Hepatocyte (in vitro differentiated cells): ENCODE measurements around the gene GLB1L2. TPM values are rescaled to one million over a fixed set of nuclear protein-coding genes. Genes with fewer than 3 reads are reported as not detected.

ENCODE experiments used
- DNase-seq: peaks from one replicate; pipeline ENCODE4 v3.0.0-alpha.2; 2016; ENCODE audit warnings: low spot score
- H2AFZ ChIP-seq: fragments of 200-600 bp; sonication (generic); 2 replicates; pipeline ENCODE4 v1.6.0; 2016; ENCODE audit warnings: antibody characterized with exemption, mild to moderate bottlenecking
- H3K27ac ChIP-seq: fragments of 200-600 bp; sonication (generic); 2 replicates; pipeline ENCODE4 v1.5.1; 2016; ENCODE audit warnings: mild to moderate bottlenecking
- H3K27me3 ChIP-seq: fragments of 200-600 bp; sonication (generic); 2 replicates; pipeline ENCODE4 v1.6.1; 2016
- H3K36me3 ChIP-seq: fragments of 200-600 bp; sonication (generic); replicated peaks from 2 replicates; pipeline ENCODE4 v1.5.1; 2016; ENCODE audit warnings: low read depth; ENCODE audit not compliant: insufficient read depth
- H3K4me1 ChIP-seq: fragments of 200-600 bp; sonication (generic); 2 replicates; pipeline ENCODE4 v1.5.1; 2016; ENCODE audit warnings: mild to moderate bottlenecking, moderate library complexity; ENCODE audit not compliant: insufficient read depth
- H3K4me2 ChIP-seq: fragments of 200-600 bp; sonication (generic); 2 replicates; pipeline ENCODE4 v1.6.0; 2016
- H3K4me3 ChIP-seq: fragments of 200-600 bp; sonication (generic); 2 replicates; pipeline ENCODE4 v1.5.1; 2016; ENCODE audit warnings: mild to moderate bottlenecking
- H3K79me2 ChIP-seq: fragments of 200-600 bp; sonication (generic); 2 replicates; pipeline ENCODE4 v1.6.0; 2017; ENCODE audit warnings: mild to moderate bottlenecking
- H3K9me2 ChIP-seq: fragments of 200-600 bp; sonication (generic); replicated peaks from 2 replicates; pipeline ENCODE4 v1.6.0; 2017; ENCODE audit warnings: mild to moderate bottlenecking; ENCODE audit not compliant: insufficient read depth
- H3K9me3 ChIP-seq: fragments of 200-600 bp; sonication (generic); 2 replicates; pipeline ENCODE4 v1.5.1; 2016; ENCODE audit warnings: low read depth, mild to moderate bottlenecking
- H4K20me1 ChIP-seq: fragments of 200-600 bp; sonication (generic); 2 replicates; pipeline ENCODE4 v1.6.0; 2016; ENCODE audit warnings: mild to moderate bottlenecking; ENCODE audit not compliant: insufficient read depth, poor library complexity, severe bottlenecking
- EZH2 ChIP-seq: fragments of 200-600 bp; sonication (generic); IDR thresholded peaks from 2 replicates; pipeline ENCODE4 v1.6.1; 2016; ENCODE audit warnings: antibody characterized with exemption, mild to moderate bottlenecking, borderline replicate concordance
- EZH2phosphoT487 ChIP-seq: fragments of 200-600 bp; sonication (generic); IDR thresholded peaks from one replicate; pipeline ENCODE4 v1.6.1; 2018; ENCODE audit warnings: antibody characterized with exemption, mild to moderate bottlenecking, low read depth, moderate library complexity; ENCODE audit not compliant: unreplicated experiment, severe bottlenecking
- WGBS: methylation state at CpG from one replicate; pipeline ENCODE4 v1.1.6; 2016; ENCODE audit warnings: low lambda C conversion rate; ENCODE audit errors: missing lambda C conversion rate; 5-methylcytosine and 5-hydroxymethylcytosine counted together
- polyA plus RNA-seq: library from polyadenylated mRNA; unstranded; fragments of >200 nt; fragmentation: Nextera tagmentation; extraction: Ambion mirVana; gene quantifications from 2 replicates; pipeline ENCODE4 v1.2.1, GENCODE V29; 2016
- total RNA-seq: library from RNA; depleted of rRNA; stranded (reverse); fragments of >200 nt; gene quantifications from 2 replicates; pipeline ENCODE4 v1.2.3, GENCODE V29; 2014
- TF ChIP-seq, protein P1 (sequence below): fragments of 200-600 bp; sonication (generic); IDR thresholded peaks from 2 replicates; pipeline ENCODE4 v1.5.1; 2016; ENCODE audit warnings: antibody characterized with exemption, mild to moderate bottlenecking; ENCODE audit not compliant: poor library complexity

Gene GLB1L2
- total and polyA plus RNA-seq, 2 experiments from 2014 or later = 3.3 to 3.7 TPM

DNA sequence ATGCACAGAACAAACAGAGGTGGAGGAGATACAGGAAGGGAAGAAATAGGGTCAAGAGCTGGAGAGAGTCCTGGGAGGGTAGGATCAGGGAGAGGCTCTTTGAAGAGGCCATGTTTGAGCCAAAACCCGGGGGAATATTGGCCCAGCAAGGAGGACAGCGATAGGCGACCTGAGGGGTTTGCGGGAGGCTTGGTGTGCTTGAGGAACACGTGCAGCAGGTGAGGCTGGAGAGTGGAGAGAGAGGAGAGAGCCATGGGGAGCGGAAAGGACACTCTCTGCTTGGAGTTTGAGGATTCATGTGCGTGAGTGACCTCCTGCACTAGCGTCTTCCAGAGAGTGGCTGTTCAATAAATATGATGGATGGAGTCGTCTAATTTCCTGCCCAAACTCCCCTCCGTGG lies 84.9 kb downstream of the GLB1L2 start:
- Histone ChIP-seq H3K4me2 (no peak overlapping the region), H2AFZ (no peak overlapping the region), H3K27ac (no peak overlapping the region), H4K20me1 (no peaks in the 10 kb centered on the region), H3K4me1 (no peaks in the 10 kb centered on the region), H3K79me2 (no peaks in the 10 kb centered on the region), H3K9me2 (no peaks in the 10 kb centered on the region), H3K36me3 (no peaks in the 10 kb centered on the region), H3K27me3 (peaks cover 44% of the 10 kb centered on the region), H3K4me3 (no peak overlapping the region), H3K9me3 (no peaks in the 10 kb centered on the region)
- TF ChIP-seq EZH2phosphoT487 = no peak
- DNase-seq = no peak
- WGBS = 78% methylated on average over 10 of the region's 10 CpGs

DNA sequence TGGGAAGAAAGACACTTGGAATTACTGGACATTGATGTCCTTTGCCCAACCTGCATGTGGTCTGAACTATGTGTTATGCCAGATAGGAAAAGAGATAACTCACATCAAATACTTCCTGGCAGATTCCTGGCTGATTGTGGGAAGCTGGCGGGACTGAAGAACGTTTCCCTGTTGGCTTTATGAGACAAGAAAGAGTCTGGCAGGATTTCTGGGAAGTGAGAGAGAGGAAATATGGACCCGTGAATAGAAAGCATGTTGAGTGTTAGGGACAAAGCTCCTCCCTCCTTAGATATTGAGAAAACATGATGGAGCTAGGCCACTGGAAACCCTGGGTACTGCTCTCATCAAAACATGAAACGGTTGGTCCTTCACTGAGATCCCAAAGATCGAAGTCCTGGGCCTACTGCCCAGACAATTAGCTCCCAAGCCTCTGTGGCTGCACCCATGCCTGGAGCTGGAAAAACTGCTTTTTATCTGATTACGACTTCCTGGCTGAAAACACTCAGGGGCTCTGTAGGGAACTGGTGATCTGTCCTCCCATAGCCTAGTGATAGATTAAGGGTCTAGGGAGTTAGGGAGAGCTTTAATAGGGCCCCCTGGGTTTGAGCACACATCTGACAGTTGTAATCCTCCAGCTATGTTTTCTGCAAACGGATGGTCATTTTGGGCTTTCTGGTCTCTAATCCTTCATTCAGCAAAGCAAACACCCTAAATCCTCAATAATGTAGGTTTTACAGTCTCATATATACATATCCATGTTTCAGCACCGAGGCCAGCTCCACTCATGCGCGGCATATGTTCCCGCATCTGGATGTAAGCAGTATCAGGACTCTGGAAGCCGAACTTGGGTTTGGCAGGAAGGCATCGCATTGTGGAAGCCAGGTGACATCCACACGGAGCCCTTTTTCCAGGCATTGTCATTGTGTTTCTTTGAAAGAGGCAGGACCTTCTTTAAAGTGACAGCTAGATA lies 86.4 kb downstream of the GLB1L2 start:
- H3K27me3 ChIP-seq = peaks cover 36% of the 10 kb centered on the region
- H3K4me1 ChIP-seq = no peaks in the 10 kb centered on the region
- H3K4me3 ChIP-seq = no peak overlapping the region
- DNase-seq = peak; percentile 78
- no peaks in the 10 kb centered on the region for H4K20me1 ChIP-seq
- H3K9me2 ChIP-seq = no peaks in the 10 kb centered on the region
- TF ChIP-seq, protein P1, sequence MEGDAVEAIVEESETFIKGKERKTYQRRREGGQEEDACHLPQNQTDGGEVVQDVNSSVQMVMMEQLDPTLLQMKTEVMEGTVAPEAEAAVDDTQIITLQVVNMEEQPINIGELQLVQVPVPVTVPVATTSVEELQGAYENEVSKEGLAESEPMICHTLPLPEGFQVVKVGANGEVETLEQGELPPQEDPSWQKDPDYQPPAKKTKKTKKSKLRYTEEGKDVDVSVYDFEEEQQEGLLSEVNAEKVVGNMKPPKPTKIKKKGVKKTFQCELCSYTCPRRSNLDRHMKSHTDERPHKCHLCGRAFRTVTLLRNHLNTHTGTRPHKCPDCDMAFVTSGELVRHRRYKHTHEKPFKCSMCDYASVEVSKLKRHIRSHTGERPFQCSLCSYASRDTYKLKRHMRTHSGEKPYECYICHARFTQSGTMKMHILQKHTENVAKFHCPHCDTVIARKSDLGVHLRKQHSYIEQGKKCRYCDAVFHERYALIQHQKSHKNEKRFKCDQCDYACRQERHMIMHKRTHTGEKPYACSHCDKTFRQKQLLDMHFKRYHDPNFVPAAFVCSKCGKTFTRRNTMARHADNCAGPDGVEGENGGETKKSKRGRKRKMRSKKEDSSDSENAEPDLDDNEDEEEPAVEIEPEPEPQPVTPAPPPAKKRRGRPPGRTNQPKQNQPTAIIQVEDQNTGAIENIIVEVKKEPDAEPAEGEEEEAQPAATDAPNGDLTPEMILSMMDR = no peak
- TF ChIP-seq EZH2 = no peak
- no peak for TF ChIP-seq EZH2phosphoT487
- no peaks in the 10 kb centered on the region for H3K79me2 ChIP-seq
- H3K4me2 ChIP-seq = no peak overlapping the region
- H2AFZ ChIP-seq = no peak overlapping the region
- no peak overlapping the region for H3K27ac ChIP-seq
- no peaks in the 10 kb centered on the region for H3K36me3 ChIP-seq
- H3K9me3 ChIP-seq = no peaks in the 10 kb centered on the region
- WGBS = 53% methylated on average over 14 of the region's 14 CpGs

DNA sequence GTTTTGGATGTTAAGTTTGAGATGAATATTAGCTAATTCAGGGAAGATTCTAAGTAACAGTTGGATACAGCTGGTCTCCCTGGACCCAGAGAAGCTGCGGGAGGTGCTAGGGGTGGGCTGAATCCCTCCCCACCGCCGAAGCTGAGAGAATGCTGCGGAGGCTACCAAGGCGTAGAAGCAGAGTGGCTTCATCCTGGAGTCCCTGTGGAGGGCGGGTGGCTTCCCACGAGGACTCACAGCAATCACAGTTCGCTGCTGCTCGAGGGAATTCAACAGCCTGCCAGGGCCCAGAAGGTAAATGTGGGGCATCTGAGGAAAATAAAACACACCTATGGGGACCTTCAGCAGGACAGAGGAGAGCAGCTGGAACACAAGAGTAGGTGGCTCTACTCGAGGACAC lies 91.3 kb downstream of the GLB1L2 start:
- Histone ChIP-seq H3K36me3 (no peaks in the 10 kb centered on the region), H3K4me1 (no peaks in the 10 kb centered on the region), H4K20me1 (no peaks in the 10 kb centered on the region), H3K4me2 (no peak overlapping the region), H2AFZ (no peak overlapping the region), H3K27ac (no peak overlapping the region), H3K27me3 (peaks cover 4% of the 10 kb centered on the region), H3K4me3 (no peak overlapping the region), H3K79me2 (no peaks in the 10 kb centered on the region), H3K9me2 (no peaks in the 10 kb centered on the region), H3K9me3 (no peaks in the 10 kb centered on the region)
- no peak for DNase-seq
- TF ChIP-seq, protein P1 = no peak
- TF ChIP-seq EZH2phosphoT487 = no peak
- no peak for TF ChIP-seq EZH2
- 88% methylated on average over 10 of the region's 10 CpGs for WGBS

DNA sequence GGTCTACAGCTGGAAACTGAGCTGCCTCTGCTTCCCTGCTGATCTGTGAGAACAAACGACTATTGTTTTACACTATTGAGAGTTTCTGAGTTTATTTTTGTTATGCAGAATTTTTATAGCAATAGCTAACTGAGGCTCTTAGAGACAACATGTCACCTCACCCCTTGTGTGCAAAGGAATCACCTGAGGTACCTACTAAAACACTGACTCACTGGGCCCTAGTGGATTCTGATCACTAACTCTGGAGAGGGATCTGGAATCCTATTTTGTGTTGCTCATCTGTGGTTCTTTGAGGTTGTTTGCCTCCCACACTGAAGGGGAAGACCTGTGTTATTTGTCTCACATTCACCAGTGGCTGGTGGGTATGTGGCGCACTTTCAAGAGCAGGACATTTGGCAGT lies 93.6 kb downstream of the GLB1L2 start:
- WGBS = 58% methylated on average over 2 of the region's 2 CpGs
- Histone ChIP-seq H3K4me1 (no peaks in the 10 kb centered on the region), H3K9me3 (no peaks in the 10 kb centered on the region), H3K27ac (no peak overlapping the region), H4K20me1 (no peaks in the 10 kb centered on the region), H3K9me2 (no peaks in the 10 kb centered on the region), H3K4me3 (no peak overlapping the region), H3K79me2 (no peaks in the 10 kb centered on the region), H2AFZ (no peak overlapping the region), H3K36me3 (no peaks in the 10 kb centered on the region), H3K4me2 (no peak overlapping the region), H3K27me3 (peaks cover 4% of the 10 kb centered on the region)
- TF ChIP-seq EZH2phosphoT487 = no peak
- TF ChIP-seq, protein P1 = no peak
- TF ChIP-seq EZH2 = no peak
- DNase-seq = no peak
